ENCODE results near the gene ANKRD17.

Gene ANKRD17

GRCh38 chr4:73045879-73046278 is 212.7 kb downstream of the ANKRD17 start:
- no peak for DNase-seq

DNA sequence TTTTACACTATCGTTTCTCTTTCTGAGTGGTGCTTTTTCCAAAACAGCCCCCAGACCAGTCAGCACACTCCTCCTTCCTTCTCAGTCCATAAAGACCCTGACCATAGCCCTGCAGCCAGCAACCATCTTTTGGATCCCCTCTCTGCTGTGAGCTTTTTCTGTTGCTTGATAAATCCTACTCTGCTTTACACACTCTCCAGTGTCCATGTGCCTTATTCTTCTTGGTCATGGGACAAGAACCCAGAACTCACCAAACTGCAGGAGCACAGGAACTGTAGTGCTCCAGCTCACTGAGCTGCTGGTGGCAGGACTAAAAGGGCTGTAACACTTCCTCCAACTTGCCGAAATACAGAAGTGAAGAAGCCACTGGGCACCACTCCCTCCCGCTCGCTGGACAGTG is 221.5 kb downstream of the ANKRD17 start:
- DNase-seq, result no peak

DNA sequence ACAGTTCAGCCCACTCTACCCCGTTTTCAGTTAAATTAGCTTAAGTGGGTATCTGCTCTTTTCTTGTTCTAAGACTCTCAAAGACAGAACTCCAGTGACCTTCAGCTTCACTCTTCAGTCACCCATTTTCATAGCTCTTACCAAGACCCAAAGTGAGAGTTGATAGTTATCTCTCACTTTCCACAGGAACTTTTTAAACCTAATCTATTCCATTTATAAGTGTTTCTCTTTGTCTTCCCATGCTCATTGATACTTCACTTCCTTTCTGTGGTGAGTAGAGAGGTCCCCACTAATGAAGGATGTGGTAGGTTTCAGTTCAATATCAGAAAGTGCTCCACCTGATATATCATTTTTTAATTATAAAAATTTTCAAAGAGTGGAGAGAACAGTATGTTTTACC is 222.5 kb downstream of the ANKRD17 start:
- DNase-seq, result no peak

DNA sequence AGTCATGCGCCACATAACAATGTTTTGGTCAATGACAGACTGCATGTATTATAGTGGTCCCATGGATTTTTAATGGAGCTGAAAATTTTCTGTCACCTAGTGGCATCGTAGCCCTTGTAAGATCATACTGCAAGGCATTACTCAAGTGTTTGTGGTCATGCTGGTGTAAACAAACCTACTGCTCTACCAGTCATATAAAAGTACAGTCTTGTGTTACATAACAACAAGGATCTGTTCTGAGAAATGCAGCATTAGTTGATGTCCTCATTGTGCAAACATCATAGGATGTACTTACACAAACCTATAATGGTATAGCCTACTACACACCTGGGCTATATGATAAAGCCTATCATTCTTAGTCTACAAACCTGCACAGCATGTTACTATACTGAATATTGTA is 223.7 kb downstream of the ANKRD17 start:
- DNase-seq, result no peak

DNA sequence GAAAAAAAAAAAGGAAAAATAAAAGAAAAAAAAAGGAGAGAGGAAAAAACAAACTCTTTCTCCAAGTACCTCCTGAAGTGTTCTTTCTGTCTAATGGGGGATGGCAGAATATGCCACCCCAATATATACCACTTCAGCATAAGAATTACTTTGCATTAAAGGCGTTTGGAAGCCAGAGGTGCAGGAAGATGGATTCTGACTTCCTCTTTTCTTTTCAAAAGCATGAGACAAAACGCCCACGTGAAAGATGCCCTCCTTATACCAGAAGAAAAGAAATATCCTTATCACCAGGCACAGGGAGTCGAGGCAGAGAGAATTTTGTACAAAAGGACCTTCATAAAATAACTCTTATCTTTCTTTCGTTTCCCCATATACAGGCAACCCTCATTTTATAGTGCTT is 230.0 kb downstream of the ANKRD17 start:
- DNase-seq, result no peak
